ENCODE results near the gene ST7L. TPM values are rescaled to one million over a fixed set of nuclear protein-coding genes. Genes with fewer than 3 reads are reported as not detected.

The ST7L gene
- total RNA-seq, 1 experiment from 2014 or later: 18.0 TPM

- TF ChIP-seq FOXP4 (CRISPR knock-in tag; IDR thresholded peaks at IDR 0.05) (no peak), ZNF423 (CRISPR knock-in tag; IDR thresholded peaks at IDR 0.05) (no peak), SOX15 (CRISPR knock-in tag; IDR thresholded peaks at IDR 0.05) (no peak)
Observed at GRCh38 chr1:112636597-112637253, 17.8 kb upstream of the ST7L start (continued).

- no peak for ATAC-seq
- H3K9me3 Mint-ChIP-seq: peaks cover 10% of the 10 kb centered on the region
- CTCF ChIA-PET: interaction anchor here (0.6 kb wide), 1 partner anchor 159 kb away, joined by 5 read pairs; no protein-coding TSS in a partner anchor
Observed at GRCh38 chr1:112636056-112636455, 17.1 kb upstream of the ST7L start.

More at GRCh38 chr1:112636056-112636455, 17.1 kb upstream of the ST7L start:
- Mint-ChIP-seq H3K27ac (no peak overlapping the region), H3K36me3 (peaks cover 10% of the 10 kb centered on the region), H3K27me3 (ENCODE audit: low read depth) (no peaks in the 10 kb centered on the region), H3K4me1 (peaks cover 6% of the 10 kb centered on the region), H3K4me3 (no peak overlapping the region)
- POLR2A ChIA-PET: interaction anchor here (0.6 kb wide), 1 partner anchor 13 kb away, joined by 3 read pairs; no protein-coding TSS in a partner anchor
- TF ChIP-seq ZNF263 (CRISPR knock-in tag; IDR thresholded peaks at IDR 0.05; ENCODE audit: low read depth): no peak
- TF ChIP-seq USF2 (CRISPR knock-in tag; IDR thresholded peaks at IDR 0.05): no peak
- TF ChIP-seq CTCF (IDR thresholded peaks at IDR 0.05): no peak
- TF ChIP-seq MLX (CRISPR knock-in tag; IDR thresholded peaks at IDR 0.05): no peak
- no peak for TF ChIP-seq ETV6 (CRISPR knock-in tag; IDR thresholded peaks at IDR 0.05)
- no peak for TF ChIP-seq ERG (CRISPR knock-in tag; IDR thresholded peaks at IDR 0.05)
- TF ChIP-seq ZNF281 (CRISPR knock-in tag; IDR thresholded peaks at IDR 0.05): no peak
- no peak for TF ChIP-seq EMX1 (CRISPR knock-in tag; IDR thresholded peaks at IDR 0.05)
- no peak for TF ChIP-seq ESRRA (CRISPR knock-in tag; IDR thresholded peaks at IDR 0.05; ENCODE audit: borderline replicate concordance)
- no peak for TF ChIP-seq PRDM15 (CRISPR knock-in tag; IDR thresholded peaks at IDR 0.05)
- no peak for TF ChIP-seq CBFB (CRISPR knock-in tag; IDR thresholded peaks at IDR 0.05; ENCODE audit: low read depth)
- DNase-seq (ENCODE audit: low spot score): no peak

All from WTC11 (cell line).